Activated CD4-positive, alpha-beta T cell treated with anti-CD3 and anti-CD28 coated beads, Interleukin-2, amount 50 U/mL, for 1 hour (primary cell): ENCODE data around the gene HIKESHI.
"Not testable (repeated sequence)": the region's sequence is repeated elsewhere in the genome, so short reads cannot be mapped to it uniquely, and the experiment has no call there.

Experiments
- DNase-seq: peaks from one replicate; pipeline ENCODE4 v3.0.0-alpha.2; 2020

The HIKESHI gene

GRCh38 chr11:86294026-86294425, 8.0 kb upstream of the HIKESHI start:
- no peak for DNase-seq

- no peak for DNase-seq
These were observed 323 bp upstream of the HIKESHI start for GRCh38 chr11:86301742-86302091.

GRCh38 chr11:86303257-86303656, 1.2 kb downstream of the HIKESHI start:
- no peak for DNase-seq

DNA sequence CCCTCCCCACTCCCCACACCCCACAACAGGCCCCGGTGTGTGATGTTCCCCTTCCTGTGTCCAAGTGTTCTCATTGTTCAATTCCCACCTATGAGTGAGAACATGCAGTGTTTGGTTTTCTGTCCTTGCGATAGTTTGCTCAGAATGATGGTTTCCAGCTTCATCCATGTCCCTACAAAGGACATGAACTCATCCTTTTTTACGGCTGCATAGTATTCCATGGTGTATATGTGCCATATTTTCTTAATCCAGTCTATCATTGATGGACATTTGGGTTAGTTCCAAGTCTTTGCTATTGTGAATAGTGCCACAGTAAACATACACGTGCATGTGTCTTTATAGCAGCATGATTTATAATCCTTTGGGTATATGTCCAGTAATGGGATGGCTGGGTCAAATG, 6.7 kb downstream of the HIKESHI start:
- DNase-seq: not testable (repeated sequence)

DNA sequence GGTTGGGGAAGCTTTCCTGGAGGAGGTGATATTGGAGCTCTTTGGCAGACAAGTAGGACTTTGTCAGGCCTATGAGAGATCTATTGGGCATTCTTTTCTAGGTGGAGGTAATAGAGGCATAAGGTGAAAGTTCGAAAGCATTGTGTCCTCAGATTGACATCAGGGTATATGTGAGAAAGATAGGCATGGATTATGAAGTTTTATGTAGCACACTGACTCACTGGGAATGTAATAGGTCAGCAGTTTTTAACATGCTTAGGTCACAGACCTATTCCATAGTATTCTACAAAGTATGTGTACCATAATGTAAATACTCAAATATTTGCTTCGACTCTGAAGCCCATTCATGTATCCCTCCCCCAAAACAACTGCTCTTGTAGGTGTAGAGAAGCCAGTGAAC, 11.8 kb downstream of the HIKESHI start:
- no peak for DNase-seq

DNA sequence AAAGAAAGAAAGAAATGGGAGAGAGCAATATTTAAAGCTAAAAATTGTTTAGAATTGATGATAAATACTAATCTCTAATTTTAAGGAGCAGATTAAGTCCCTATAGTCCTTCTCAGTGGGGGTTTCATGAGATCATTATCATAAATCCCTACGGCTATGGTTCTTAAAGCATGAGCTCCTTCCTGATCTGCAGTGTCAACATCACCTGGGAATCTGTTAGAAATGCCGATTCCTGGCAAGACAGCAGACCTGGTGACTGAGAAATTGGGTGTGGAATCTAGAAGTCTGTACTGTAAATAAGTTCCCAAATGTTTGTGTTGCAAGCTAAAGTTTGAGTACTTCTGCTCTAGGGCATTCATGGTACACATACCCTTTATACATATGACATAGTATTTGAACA, 12.6 kb downstream of the HIKESHI start:
- DNase-seq: no peak

DNA sequence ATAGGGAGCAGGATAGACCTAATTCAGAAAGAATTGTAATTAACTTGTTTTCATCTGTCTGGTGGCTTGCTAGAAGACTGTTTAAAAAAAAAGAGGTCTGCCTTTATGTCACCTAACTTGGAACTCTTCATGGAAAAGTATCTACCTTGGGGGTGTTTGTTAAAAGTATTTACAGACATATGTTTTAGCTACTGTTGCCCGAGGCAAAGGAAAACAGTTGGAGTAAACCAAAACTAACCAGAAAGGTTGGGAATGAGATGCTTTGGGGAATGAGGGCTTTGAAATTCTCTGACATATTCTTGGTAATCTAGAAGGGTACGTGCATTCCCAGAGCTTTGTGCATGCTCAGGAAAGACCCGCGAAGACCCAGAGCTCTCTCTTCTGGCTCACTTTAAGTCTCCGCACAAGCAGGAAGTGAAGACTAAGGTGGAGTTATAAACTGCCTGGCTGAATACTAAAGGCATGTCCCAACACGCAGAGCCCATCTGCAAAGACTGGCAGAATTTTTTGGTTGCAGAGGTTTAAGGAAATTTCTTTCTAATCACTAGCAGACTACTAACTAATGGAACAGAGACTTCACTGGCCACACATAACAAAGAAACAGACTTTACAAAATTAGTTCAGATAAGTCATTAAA, 33.2 kb downstream of the HIKESHI start:
- DNase-seq: no peak

DNA sequence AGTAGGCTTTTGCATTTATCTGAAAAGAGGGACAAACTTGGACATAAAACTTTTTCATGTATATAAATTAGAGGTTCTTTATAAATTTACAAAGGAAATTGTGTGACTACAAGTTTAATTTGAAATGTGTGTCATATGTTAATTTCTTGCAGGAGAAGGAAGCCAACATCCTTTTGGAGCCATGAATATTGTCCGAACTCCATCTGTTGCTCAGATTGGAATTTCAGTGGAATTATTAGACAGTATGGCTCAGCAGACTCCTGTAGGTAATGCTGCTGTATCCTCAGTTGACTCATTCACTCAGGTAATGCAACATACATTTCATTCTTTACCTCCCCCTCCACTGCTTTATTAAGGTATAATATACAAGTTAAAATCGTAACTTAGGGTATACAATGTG, 35.2 kb downstream of the HIKESHI start:
- DNase-seq: no peak

DNA sequence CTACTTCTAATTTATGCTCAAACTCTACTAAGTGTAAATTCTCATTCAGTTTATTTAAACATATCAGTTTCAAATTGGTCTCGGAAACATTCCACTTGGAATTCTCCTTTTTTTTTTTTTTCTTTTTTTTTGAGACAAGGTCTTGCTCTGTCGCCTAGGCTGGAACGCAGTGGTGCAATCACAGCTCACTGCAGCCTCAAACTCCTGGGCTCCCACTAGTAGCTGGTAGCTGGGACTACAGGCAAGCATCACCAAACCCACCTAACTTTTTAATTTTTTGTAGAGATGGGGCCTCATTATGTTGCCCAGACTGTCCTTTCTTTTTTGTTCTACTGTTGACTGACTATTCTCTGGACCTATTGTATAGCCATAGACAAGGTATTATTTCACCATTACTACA, 39.3 kb downstream of the HIKESHI start:
- DNase-seq: no peak

- no peak for DNase-seq
These were observed 44.5 kb downstream of the HIKESHI start for GRCh38 chr11:86346513-86346912.

- no peak for DNase-seq
These were observed 53.2 kb downstream of the HIKESHI start for GRCh38 chr11:86355256-86355655.

DNA sequence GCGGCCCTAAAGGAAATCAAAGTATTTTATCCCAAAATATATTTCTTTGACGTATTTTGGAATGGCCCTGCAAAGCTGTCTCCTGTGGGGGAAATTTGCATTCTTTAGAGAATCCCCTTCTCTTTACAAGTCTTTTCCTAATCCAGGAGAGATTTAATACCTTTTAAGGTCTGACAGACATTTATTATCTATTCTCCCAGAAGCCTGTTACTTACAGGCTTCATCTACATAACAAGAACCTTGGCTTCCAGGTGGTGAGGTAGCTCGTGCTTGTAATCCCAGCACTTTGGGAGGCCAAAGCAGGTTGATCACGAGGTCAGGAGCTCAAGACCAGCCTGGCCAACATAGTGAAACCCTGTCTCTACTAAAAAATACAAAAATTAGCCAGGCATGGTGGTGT, 55.4 kb downstream of the HIKESHI start:
- not testable (repeated sequence) for DNase-seq

DNA sequence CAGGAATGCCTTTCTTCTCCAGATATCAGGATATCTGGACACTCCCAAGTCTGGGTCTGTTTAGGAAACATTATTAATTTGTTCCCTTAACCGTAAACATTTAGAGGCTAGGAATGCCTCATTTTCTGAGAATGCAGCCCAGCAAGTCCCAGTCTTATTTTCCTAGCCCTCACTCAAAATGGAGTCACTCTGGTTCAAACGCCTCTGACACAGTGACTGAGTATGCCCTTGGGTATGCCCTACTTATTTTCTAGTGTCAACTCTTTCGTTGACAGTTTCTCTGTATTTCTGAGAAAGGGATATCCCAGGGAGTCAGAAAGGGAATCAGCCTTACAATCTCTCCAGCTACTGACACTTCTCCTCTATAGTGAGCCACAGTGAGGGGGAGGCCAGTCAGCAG, 56.7 kb downstream of the HIKESHI start:
- no peak for DNase-seq

DNA sequence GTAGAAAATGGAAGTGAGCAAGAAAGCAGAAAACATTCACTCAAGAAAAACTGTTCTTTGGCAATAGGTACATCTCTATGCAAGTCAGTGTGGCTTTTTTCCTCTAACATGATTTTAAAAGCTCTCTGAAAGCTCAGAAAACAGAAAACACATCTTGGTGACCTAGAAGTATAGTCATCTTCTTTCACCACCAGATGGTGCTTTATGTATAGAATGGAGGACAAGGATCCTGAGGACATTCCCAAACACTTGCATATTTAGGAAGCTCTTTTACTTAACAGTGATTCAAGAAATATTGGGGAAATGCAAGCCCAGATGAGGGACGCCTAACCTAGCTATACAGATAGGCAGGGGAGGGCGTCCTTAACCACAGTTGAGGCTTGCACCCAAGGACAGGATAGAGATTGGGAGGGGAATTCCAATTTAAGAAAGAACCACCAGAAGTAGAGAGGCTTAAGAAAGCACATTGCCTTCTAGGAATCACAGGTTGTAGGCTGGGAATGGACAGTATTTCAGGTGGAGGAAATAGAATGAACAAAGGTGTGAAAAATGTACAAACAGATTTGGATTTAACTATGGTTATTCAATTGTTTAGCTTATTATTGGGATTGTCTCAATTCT, 58.8 kb downstream of the HIKESHI start:
- no peak for DNase-seq

DNA sequence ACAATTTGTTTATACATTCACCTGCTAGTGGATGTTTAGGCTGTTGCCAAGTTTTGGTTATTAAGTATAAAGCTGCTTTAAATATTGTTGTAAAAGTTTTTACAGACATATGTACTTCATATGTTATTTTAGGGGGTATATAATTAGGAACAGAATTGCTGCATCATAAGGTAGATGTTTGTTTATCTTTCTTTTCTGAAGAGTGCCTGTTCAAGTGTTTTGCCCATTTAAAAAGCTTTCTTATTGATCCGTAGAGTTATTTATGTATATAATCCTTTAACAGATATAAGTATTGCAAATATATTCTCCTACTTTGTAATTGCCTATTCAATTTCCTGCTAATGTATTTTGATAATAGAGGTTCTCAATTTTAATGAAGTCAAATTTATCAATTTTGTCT, 61.4 kb downstream of the HIKESHI start:
- no peak for DNase-seq

DNA sequence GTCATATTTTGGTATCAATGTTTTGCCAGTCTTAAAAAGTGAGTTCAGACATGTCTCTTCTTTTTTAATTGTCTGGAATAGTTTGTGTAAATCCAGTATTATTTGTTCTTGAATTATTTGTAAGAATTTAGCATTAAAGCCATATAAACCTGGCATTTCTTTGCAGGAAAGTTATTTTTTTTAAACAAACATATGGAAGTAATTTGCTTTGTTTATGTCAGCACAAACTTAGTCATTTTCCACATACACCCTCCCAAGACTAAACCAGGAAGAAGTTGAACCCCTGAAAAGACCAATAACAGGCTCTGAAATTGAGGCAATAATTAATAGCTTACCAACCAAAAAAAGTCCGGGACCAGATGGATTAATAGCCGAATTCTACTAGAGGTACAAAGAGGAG, 63.5 kb downstream of the HIKESHI start:
- no peak for DNase-seq

- no peak for DNase-seq
These were observed 67.6 kb downstream of the HIKESHI start for GRCh38 chr11:86369668-86370067.

GRCh38 chr11:86370171-86370570, 68.1 kb downstream of the HIKESHI start:
- DNase-seq: no peak

DNA sequence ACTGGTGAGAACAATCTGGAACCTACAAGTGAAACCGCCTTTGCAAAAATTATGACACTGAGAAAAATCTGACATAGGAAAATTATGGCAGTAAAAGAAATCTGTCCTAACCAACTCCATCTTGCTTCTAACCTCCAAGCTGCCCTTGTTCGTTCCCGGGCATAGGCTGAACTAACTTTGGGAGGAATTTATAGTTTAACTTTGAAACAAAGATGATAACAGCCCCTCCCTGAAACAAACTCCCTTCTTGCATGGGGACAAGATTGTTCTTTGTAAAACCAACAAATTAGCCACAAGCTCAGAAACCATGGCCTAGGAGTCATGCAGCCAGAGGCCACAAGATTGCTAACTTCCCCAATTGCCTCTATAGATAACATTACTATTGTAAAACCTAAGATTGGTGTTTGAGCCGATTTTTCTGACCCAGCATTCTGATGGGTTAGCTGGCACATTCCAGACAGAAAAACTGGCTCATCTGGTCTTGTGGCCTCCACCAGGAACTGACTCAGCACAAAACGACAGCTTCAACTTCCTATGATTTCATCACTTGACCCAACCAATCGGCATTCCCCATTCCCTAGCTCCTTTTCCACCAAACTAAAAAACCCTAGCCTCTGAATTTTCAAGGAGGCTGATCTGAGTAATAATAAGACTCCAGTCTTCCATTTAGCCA, 69.0 kb downstream of the HIKESHI start:
- no peak for DNase-seq

DNA sequence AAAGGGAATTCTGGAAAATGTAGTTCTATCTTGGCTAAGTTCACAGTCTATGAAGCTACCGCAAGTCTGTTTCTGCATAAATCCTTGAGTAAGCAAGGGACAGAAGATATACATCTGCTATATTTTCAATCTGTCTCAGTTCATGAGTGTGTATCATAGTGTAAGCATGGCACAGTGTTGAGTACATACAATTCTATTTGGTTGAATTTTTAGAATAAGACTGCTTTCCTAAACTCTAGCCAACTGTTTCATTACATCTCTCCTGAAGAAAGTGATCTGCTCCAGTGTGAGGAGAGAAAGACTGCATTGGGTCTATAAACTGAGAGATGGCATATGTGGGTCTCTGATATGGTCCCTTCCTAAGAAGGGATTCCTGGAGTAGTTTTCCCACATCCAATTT, 70.0 kb downstream of the HIKESHI start:
- no peak for DNase-seq

DNA sequence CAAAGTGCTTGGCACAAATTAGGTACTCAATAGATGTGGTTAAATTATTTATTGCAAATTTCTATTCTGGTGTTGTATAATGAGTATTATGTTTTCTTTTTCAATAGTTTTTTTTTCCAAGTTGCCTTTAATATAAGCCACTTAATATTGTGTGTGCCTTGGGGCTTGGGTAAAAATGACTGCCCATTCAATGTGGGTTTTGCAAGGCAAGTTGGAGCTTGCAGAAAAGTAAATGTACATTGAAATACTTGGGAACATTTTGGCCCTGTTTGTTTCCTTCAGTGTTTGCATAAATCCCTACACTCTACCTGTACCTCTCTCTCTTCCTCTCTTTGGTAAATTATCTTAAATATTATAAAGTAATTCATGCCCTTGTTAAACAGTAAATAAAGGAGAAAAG, 70.5 kb downstream of the HIKESHI start:
- DNase-seq: no peak

GRCh38 chr11:86374069-86374468, 72.0 kb downstream of the HIKESHI start:
- no peak for DNase-seq

DNA sequence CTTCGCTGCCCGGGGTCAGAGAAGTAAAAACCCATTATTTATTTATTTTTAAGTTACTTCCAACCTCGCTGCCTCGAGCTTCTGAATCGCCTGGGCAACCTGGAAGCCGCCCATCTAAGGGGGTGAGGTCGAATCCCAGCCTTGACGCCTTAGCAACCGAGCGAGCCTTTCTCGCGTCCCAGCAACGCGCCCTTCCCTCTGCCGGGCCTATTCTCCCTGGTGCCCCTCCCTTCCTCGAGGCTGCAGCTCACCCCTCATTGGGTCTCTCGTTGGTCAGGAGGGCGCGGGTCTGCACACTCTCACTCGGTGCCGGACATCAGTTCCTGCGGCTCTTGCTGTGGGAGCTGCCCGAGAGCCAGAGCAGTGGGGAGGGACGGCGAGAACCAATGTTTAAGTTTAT, 72.5 kb downstream of the HIKESHI start, which contains the start of gene CCDC81:
Gene CCDC81, plus strand, starts transcription at position 302 of the 400 bp plus-strand sequence. CDS start 277 bp downstream, outside the sequence.
- no peak for DNase-seq

GRCh38 chr11:86377972-86378371, 75.9 kb downstream of the HIKESHI start:
- no peak for DNase-seq
